NCI-H1105 treated with DMSO at 0.1 percent for 48 hours (cell line): ENCODE measurements around the gene APRT.

ENCODE experiments used
- DNase-seq: peaks from one replicate; lab custom pipeline; 2025; lab: John Stamatoyannopoulos, UW

APRT gene

GRCh38 chr16:88787579-88788314 is 24.0 kb downstream of the APRT start:
- DNase-seq = no peak

GRCh38 chr16:88785106-88785924 is 26.4 kb downstream of the APRT start, which contains the start of gene PIEZO1:
PIEZO1 (minus strand) TSS chr16:88785220; CDS start chr16:88784964, 256 bp downstream.
- no peak for DNase-seq

- DNase-seq = no peak
These were observed 26.9 kb downstream of the APRT start for GRCh38 chr16:88784856-88785105.

DNA sequence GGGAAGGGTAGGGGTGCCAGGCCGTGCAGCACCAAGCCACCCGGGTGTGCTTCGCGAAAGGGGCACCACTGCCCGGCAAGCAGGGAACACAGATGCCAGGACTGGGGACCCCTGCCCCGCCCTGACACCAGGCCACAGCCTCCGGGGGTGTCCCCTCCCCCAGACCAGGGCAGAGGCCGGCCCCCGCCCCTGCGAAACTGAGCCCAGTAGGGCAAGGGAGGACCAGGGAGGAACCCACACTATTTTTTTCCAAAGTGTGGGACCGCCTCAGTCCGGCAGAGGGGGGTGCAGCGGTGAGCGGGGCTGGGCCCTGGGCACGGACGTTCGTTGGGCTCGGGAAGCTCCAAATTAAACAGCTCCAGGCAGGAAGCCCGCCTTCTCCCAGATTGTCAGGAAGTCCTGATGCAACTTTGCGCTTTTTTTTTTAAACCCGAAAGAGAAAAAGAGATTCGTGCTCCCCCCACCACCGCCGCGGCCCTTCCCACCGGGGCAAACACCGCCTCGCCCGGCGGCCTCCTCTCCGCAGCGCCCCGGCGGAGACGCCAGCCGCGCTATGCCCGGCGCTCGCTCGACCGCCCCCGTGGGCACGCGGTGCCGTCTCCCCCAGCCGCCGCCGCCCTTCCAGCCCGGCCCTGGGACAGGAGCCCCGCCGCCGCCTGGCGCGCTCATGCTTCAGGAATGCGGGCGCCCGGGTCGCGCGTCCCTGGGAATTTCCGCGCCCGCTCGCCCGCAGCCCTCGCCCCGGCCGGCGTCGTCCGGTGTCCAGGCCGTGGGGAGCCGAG is 27.5 kb downstream of the APRT start:
- no peak for DNase-seq

DNA sequence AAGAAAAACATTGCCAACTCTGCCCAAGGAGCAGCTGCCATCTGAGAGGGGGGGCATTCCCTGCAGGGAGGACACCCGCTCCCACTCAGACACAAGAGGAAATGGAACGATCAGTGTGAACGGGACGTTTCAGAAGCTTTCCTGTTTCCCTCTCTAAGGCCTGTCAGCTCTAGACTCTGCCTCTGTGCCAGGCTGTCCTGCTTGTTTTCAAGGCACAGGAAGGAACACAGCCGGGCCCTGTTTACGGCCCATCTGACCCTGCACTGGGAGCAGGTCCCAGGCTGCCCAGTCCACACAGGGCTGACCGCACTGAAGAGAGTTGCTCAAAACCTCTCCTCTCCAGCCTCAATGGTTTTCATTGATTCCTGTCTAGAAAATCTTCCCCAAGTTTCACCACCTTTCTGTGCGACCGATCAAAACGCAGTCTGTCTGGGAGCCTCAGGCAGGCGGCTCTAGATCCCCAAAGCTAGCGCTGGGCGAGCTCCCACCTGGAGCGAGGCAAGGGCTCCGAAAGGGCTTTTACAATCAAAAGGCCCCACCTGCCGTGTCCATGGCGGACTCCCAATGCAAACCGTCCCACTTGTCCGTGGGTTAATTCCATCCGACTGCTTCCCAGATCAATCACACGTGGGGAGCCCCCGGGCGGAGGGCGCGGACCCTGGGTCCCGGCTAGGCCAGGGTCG is 28.2 kb downstream of the APRT start:
- no peak for DNase-seq

GRCh38 chr16:88782454-88783390 is 29.0 kb downstream of the APRT start:
- DNase-seq = no peak

- no peak for DNase-seq
These were observed 30.3 kb downstream of the APRT start for GRCh38 chr16:88781140-88782077.

DNA sequence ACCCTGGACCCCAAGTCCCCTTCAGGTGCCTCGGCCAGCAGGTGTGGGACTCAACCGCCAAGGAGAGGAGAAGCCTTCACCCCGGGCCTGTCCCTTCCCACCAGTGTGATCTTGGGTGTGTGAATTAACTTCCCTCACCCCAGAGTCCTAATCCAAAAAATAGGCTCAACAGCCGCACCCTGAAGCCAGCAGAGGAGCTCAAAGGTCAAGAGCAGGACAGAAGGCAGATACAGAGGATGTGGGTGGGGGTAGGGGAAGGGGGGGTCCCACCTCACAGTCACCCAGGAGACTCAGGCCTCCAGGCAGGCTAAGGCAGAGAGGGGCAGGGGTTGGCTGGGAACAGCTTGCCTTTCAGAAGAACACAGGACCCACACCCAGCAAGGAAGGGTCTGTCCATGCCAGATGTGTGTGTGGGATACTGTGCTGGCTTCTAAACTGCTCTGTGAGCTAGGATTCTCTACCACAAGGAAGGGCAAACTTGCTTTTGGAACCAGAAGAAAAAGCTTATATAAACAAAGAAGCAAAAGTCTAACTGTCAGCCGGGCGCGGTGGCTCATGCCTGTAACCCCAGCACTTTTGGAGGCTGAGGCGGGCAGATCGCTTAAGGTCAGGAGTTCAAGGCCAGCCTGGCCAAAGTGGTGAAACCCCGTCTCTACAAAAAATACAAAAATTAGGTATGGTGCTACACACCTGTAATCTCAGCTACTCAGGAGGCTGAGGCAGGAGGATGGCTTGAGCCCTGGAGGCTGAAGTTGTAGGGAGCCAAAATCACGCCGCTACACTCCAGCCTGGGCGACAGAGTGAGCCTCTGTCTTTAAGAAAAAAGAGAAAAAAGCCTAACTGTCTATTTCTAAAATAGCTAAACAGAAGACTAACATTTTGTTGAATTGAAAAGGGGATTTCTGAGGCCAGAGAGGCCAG is 31.3 kb downstream of the APRT start:
- no peak for DNase-seq

DNA sequence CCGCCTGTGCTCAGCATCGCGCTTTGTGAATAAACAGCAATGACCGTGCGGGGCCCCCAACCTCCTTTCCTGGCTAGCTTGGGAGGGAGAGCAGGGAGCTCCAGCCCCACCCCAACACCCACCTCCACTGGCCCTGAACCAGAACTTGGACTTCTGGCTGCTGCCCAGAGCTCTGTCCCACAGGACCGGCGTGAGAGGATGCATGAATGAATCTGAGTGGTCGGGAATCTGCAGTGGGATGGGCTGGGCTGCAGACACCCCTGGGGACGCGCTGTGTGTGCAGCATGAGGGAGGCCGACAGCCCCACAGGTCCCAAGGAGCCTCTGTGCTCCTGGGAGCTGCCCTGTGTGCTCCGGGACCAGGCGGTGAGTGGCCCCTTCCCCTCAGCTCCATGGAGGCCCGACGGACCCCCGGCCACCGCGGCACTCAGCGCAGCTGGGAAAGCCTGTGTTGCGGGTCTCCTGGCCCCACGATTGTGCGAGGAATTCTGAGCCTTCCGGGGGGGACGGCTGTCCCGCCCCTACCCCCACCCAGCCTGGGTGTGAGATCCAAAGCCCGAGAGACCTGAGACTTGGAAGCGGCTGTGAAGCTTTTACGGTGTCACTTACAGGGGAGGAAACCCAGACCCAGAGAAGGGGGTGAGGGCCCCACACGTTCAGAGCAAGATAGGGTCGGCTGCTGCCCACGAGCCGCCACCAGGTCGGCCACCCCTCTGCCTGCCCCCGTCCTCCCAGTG is 32.2 kb downstream of the APRT start:
- DNase-seq = no peak

GRCh38 chr16:88778541-88779065 is 33.1 kb downstream of the APRT start:
- no peak for DNase-seq

DNA sequence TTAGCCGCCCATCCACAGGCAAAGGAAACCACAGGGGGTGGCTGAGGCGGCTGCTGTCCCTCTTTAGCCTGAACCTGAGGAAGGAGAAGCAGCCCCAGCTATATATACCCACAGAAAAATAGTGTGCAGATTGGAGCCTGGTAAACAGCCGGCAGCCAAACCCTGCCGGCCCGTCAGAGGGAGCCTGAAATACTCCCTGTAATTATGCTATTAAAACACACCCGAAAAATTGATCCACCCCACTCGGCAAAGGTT is 33.5 kb downstream of the APRT start:
- DNase-seq = no peak

- no peak for DNase-seq
These were observed 34.1 kb downstream of the APRT start for GRCh38 chr16:88777471-88778270.

GRCh38 chr16:88775825-88776224 is 35.9 kb downstream of the APRT start:
- DNase-seq = no peak

GRCh38 chr16:88774544-88775393 is 37.0 kb downstream of the APRT start:
- DNase-seq = no peak

DNA sequence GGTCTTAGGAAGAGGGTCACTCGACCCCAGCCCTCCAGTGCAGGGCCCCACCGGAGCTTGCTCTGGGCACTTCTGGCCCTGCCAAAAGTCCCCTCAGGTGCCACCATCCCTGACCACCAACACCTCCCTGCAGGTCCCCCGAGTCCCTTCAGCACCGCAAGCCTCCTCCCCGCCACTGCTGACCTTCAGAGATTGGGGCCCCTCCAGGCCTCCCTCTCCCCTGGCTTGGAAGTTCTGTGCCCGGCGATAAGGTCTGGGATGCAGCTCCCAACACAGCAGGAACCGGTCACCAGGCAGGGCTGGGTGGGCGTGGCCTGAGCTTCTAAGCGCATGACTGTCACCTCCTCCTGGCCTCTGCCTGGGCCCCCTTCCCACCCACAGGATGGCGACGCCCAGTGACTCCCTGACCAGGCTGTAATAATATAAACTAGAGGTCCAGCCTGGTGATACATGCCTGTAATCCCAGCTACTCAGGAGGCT is 37.9 kb downstream of the APRT start:
- DNase-seq = no peak
